Measurements from ENCODE around the gene SETD2. TPM values are rescaled to one million over a fixed set of nuclear protein-coding genes. Genes with fewer than 3 reads are reported as not detected.
A peak's percentile ranks its signal among the peaks of the same experiment; 100 is the strongest.

SETD2 gene
- total RNA-seq, 2 donors from 2014 or later = 59.0 to 61.5 TPM

DNA sequence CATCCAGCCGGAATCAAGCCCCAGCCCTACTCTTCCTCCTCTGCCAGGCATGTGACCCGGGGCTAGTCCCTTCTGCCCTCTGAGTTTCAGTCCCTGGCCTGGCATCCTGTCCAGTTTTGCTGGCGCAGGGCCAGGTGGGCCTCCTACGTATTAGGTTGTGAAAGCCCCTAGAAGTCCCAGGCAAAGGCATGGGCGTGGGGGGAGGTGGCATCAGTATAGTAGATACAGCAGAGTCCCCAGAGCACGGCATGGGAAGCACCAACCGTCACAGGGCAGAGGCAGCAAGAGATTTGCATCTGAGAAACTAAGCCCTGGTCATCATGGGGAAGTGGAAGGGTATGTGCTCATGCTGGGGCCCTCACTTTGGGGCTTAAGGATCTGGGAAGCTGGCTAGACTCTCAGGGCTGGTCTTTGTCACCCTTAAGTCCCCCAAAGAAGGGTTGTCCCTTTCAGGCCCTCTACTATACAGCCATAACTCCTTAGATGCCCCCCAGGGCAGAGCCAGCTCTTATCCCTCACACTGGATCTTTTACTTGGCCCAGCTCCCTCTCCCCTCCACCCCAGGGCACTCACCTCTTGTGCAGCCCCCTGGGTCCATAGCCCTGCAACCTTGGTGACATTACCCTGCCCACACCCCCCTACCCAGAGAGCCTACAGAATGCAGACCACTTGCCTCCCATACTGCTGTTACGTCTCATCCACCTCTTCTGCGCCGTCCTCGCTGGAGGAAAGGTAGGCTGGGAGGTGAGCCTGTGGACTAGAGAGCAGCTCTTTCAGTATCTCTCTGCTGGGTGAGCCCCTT lies 173.1 kb downstream of the SETD2 start:
- no peak overlapping the region for H3K4me3 ChIP-seq (ENCODE audit: low read length)
- Mint-ChIP-seq H3K36me3 (ENCODE audit: low read depth) (peaks cover 5% of the 10 kb centered on the region), H3K9me3 (no peaks in the 10 kb centered on the region), H3K4me1 (peaks cover 30% of the 10 kb centered on the region), H3K27me3 (ENCODE audit: insufficient read depth) (no peaks in the 10 kb centered on the region), H3K27ac (no peak overlapping the region), H3K4me3 (no peak overlapping the region)
- no peak overlapping the region for H3K9ac ChIP-seq (ENCODE audit: extremely low read depth, low read length, poor library complexity, severe bottlenecking)
- peaks cover 4% of the 10 kb centered on the region for H3K36me3 ChIP-seq (ENCODE audit: control insufficient read depth, insufficient read depth, low read length)
- no peaks in the 10 kb centered on the region for H3K27me3 ChIP-seq (ENCODE audit: control insufficient read depth, insufficient read depth, low read length, poor library complexity, severe bottlenecking)
- H3K4me1 ChIP-seq (ENCODE audit: control insufficient read depth, insufficient read depth, low read length) = peaks cover 10% of the 10 kb centered on the region
- no peak overlapping the region for H3K27ac ChIP-seq (ENCODE audit: low read depth, low read length)
- DNase-seq = no peak
- 91 to 93% methylated on average over 6 to 11 of the region's 11 CpGs for WGBS, 2 experiments (ENCODE audit: insufficient coverage in 1 of 2, insufficient read length in 1 of 2)
- no peaks in the 10 kb centered on the region for H3K9me3 ChIP-seq (ENCODE audit: control insufficient read depth, low read length)
- TF ChIP-seq, protein P1, sequence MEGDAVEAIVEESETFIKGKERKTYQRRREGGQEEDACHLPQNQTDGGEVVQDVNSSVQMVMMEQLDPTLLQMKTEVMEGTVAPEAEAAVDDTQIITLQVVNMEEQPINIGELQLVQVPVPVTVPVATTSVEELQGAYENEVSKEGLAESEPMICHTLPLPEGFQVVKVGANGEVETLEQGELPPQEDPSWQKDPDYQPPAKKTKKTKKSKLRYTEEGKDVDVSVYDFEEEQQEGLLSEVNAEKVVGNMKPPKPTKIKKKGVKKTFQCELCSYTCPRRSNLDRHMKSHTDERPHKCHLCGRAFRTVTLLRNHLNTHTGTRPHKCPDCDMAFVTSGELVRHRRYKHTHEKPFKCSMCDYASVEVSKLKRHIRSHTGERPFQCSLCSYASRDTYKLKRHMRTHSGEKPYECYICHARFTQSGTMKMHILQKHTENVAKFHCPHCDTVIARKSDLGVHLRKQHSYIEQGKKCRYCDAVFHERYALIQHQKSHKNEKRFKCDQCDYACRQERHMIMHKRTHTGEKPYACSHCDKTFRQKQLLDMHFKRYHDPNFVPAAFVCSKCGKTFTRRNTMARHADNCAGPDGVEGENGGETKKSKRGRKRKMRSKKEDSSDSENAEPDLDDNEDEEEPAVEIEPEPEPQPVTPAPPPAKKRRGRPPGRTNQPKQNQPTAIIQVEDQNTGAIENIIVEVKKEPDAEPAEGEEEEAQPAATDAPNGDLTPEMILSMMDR (conservative IDR thresholded peaks at IDR 0.05) = no peak

DNA sequence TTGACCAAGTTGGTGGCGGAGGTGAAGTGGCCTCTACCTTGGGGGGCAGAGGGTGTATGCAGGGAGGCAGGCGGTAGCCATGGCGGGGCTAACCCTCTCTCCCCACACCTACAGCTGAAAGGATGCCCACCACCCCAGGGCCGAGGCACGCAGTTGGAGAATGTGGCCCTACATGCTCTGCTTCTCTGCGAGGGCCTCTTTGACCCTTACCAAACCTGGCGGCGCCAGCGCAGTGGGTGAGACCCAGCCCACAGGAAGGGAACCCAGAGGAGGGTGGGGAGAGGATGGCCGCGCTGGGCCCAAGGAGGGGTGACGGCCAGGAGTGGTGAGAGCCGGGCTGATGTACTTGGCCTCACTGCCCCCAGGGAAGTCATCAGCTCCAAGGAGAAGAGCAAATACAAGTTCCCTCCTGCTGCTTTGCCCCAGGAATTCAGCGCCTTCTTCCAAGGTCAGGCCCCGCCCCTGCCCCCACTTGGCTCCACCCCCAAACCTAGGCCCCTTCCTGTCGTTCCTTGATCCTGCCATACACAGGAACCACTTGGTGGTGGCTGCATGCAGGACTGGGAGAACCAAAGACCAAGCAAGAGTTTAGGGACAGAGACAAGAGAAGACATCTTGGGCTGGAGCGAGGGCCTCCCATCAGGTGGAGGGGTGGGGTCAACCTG lies 174.6 kb downstream of the SETD2 start:
- H3K9me3 ChIP-seq (ENCODE audit: control insufficient read depth, low read length) = no peaks in the 10 kb centered on the region
- WGBS, 2 experiments (ENCODE audit: insufficient coverage in 1 of 2, insufficient read length in 1 of 2) = 85 to 87% methylated on average over 11 to 17 of the region's 17 CpGs
- H3K4me1 ChIP-seq (ENCODE audit: control insufficient read depth, insufficient read depth, low read length) = peaks cover 10% of the 10 kb centered on the region
- no peaks in the 10 kb centered on the region for H3K9me3 Mint-ChIP-seq
- H3K9ac ChIP-seq (ENCODE audit: extremely low read depth, low read length, poor library complexity, severe bottlenecking) = no peak overlapping the region
- H3K4me3 Mint-ChIP-seq = no peak overlapping the region
- H3K27me3 ChIP-seq (ENCODE audit: control insufficient read depth, insufficient read depth, low read length, poor library complexity, severe bottlenecking) = no peaks in the 10 kb centered on the region
- no peak overlapping the region for H3K27ac ChIP-seq (ENCODE audit: low read depth, low read length)
- peak overlapping the region; percentile 82 for H3K27ac Mint-ChIP-seq
- DNase-seq = peak; percentile 85
- no peak overlapping the region for H3K4me3 ChIP-seq (ENCODE audit: low read length)
- H3K36me3 Mint-ChIP-seq (ENCODE audit: low read depth) = peaks cover 6% of the 10 kb centered on the region
- no peaks in the 10 kb centered on the region for H3K27me3 Mint-ChIP-seq (ENCODE audit: insufficient read depth)
- peaks cover 4% of the 10 kb centered on the region for H3K36me3 ChIP-seq (ENCODE audit: control insufficient read depth, insufficient read depth, low read length)
- TF ChIP-seq, protein P1 (conservative IDR thresholded peaks at IDR 0.05) = no peak
- peaks cover 30% of the 10 kb centered on the region for H3K4me1 Mint-ChIP-seq

DNA sequence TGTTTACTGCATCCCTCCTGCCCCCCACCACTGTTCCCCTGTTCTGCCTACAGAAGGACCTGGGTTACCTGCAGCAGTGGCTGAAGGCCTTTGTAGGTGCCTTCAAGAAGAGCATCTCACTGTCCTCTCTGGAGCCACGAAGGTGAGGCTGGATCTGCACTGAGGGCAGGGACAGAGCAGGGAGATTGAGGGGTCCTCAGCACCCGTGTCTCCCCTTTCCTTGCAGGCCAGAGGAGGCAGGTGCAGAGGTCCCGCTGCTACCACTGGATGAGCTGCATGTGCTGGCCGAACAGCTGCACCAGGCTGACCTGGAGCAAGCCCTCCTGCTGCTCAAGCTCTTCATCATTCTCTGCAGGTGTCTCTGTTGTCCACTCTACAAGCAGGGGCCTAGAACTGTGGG lies 175.3 kb downstream of the SETD2 start:
- no peaks in the 10 kb centered on the region for H3K27me3 Mint-ChIP-seq (ENCODE audit: insufficient read depth)
- H3K4me1 Mint-ChIP-seq = peaks cover 30% of the 10 kb centered on the region
- H3K9me3 Mint-ChIP-seq = no peaks in the 10 kb centered on the region
- peaks cover 6% of the 10 kb centered on the region for H3K36me3 Mint-ChIP-seq (ENCODE audit: low read depth)
- no peak for DNase-seq
- H3K36me3 ChIP-seq (ENCODE audit: control insufficient read depth, insufficient read depth, low read length) = peaks cover 4% of the 10 kb centered on the region
- H3K27me3 ChIP-seq (ENCODE audit: control insufficient read depth, insufficient read depth, low read length, poor library complexity, severe bottlenecking) = no peaks in the 10 kb centered on the region
- H3K4me3 Mint-ChIP-seq = no peak overlapping the region
- no peak overlapping the region for H3K9ac ChIP-seq (ENCODE audit: extremely low read depth, low read length, poor library complexity, severe bottlenecking)
- WGBS, 2 experiments (ENCODE audit: insufficient coverage in 1 of 2, insufficient read length in 1 of 2) = 92% methylated on average over 4 of the region's 4 CpGs; no CpG with 5 or more reads in 1 of the 2 experiments
- H3K4me1 ChIP-seq (ENCODE audit: control insufficient read depth, insufficient read depth, low read length) = peaks cover 10% of the 10 kb centered on the region
- H3K9me3 ChIP-seq (ENCODE audit: control insufficient read depth, low read length) = no peaks in the 10 kb centered on the region
- no peak overlapping the region for H3K27ac ChIP-seq (ENCODE audit: low read depth, low read length)
- TF ChIP-seq, protein P1 (conservative IDR thresholded peaks at IDR 0.05) = no peak
- H3K4me3 ChIP-seq (ENCODE audit: low read length) = no peak overlapping the region
- no peak overlapping the region for H3K27ac Mint-ChIP-seq

Measured in endodermal cell (in vitro differentiated cells).